HepG2 (cell line): ENCODE results near the gene HOXA7. TPM values are rescaled to one million over a fixed set of nuclear protein-coding genes. Genes with fewer than 3 reads are reported as not detected.

Experiments used
- ARNT2 ChIP-seq: sonication (generic); formaldehyde crosslinking; IDR thresholded peaks from 2 replicates; pipeline ENCODE4 v1.8.0; 2022; ENCODE audit warnings: mild to moderate bottlenecking, low read depth, missing genetic modification reagents, moderate library complexity
- CAMTA2 ChIP-seq: sonication (generic); formaldehyde crosslinking; IDR thresholded peaks from 2 replicates; pipeline ENCODE4 v1.4.0; 2020; ENCODE audit warnings: mild to moderate bottlenecking, missing genetic modification reagents, borderline replicate concordance
- CSRNP1 ChIP-seq: sonication (generic); formaldehyde crosslinking; IDR thresholded peaks from 2 replicates; pipeline ENCODE4 v1.8.1; 2023; ENCODE audit warnings: mild to moderate bottlenecking, missing genetic modification reagents
- DR1 ChIP-seq: sonication (generic); formaldehyde crosslinking; IDR thresholded peaks from 2 replicates; pipeline ENCODE4 v1.8.0; 2021; ENCODE audit warnings: mild to moderate bottlenecking, missing genetic modification reagents, inconsistent platforms
- HCFC1 ChIP-seq: fragments of 150-350 bp; IDR thresholded peaks from 2 replicates; pipeline ENCODE4 v1.6.1; 2014; ENCODE audit warnings: low read depth, low read length
- HNF4G ChIP-seq, 2 experiments: sonication (generic) in 1 of 2; formaldehyde crosslinking in 1 of 2; IDR thresholded peaks; 2 replicates each; pipeline versions ENCODE4 v1.4.0 to v1.6.1; 2011 to 2020; ENCODE audit warnings: borderline replicate concordance in 2 of 2, low read depth in 2 of 2, mild to moderate bottlenecking in 2 of 2, low read length in 1 of 2, missing genetic modification reagents in 1 of 2, moderate library complexity in 1 of 2
- IRF1 ChIP-seq: sonication (generic); formaldehyde crosslinking; IDR thresholded peaks from 2 replicates; pipeline ENCODE4 v1.4.0; 2020; ENCODE audit warnings: low read depth, mild to moderate bottlenecking, missing genetic modification reagents
- KDM5B ChIP-seq: sonication (generic); formaldehyde crosslinking; IDR thresholded peaks from 2 replicates; pipeline ENCODE4 v1.4.0; 2020; ENCODE audit warnings: missing genetic modification reagents, mild to moderate bottlenecking, borderline replicate concordance
- KLF16 ChIP-seq, 2 experiments: sonication (generic) in 1 of 2; formaldehyde crosslinking in 1 of 2; IDR thresholded peaks; 2 replicates each; pipeline versions ENCODE4 v1.6.1 to v1.8.0; 2016 to 2023; ENCODE audit warnings: missing genetic modification reagents in 2 of 2, missing compliant biosample characterization in 1 of 2
- NR2C2 ChIP-seq: sonication (generic); formaldehyde crosslinking; IDR thresholded peaks from 2 replicates; pipeline ENCODE4 v1.4.0; 2020; ENCODE audit warnings: missing genetic modification reagents, mild to moderate bottlenecking, moderate library complexity, borderline replicate concordance
- NR3C1 ChIP-seq: sonication (generic); formaldehyde crosslinking; IDR thresholded peaks from 2 replicates; pipeline ENCODE4 v1.4.0; 2020; ENCODE audit warnings: missing genetic modification reagents
- PCBP1 ChIP-seq: fragments of 200-400 bp; formaldehyde crosslinking; IDR thresholded peaks from 2 replicates; pipeline ENCODE4 v1.6.1; 2017; ENCODE audit warnings: mild to moderate bottlenecking, low read depth, low read length, borderline replicate concordance
- SOX6 ChIP-seq, 2 experiments: fragments of 450-650 bp in 1 of 2; sonication (generic) in 1 of 2; formaldehyde crosslinking in 1 of 2; IDR thresholded peaks; 2 replicates each; pipeline versions ENCODE4 v1.4.0 to v1.6.1; 2017 to 2020; ENCODE audit warnings: antibody characterized with exemption in 1 of 2, mild to moderate bottlenecking in 1 of 2, missing genetic modification reagents in 1 of 2
- ZFP62 ChIP-seq: sonication (generic); formaldehyde crosslinking; IDR thresholded peaks from 2 replicates; pipeline ENCODE4 v1.4.0; 2020; ENCODE audit warnings: missing genetic modification reagents
- ZFYVE20 ChIP-seq: sonication (generic); formaldehyde crosslinking; IDR thresholded peaks from 2 replicates; pipeline ENCODE4 v1.8.0; 2023; ENCODE audit warnings: low read depth, mild to moderate bottlenecking, moderate library complexity, missing genetic modification reagents, borderline replicate concordance
- ZNF264 ChIP-seq: sonication (generic); formaldehyde crosslinking; IDR thresholded peaks from 2 replicates; pipeline ENCODE4 v1.4.0; 2020; ENCODE audit warnings: missing genetic modification reagents
- ZNF530 ChIP-seq: sonication (generic); formaldehyde crosslinking; IDR thresholded peaks from 2 replicates; pipeline ENCODE4 v1.5.0; 2020; ENCODE audit warnings: low read depth, mild to moderate bottlenecking, missing genetic modification reagents
- ZNF710 ChIP-seq: sonication (generic); formaldehyde crosslinking; IDR thresholded peaks from 2 replicates; pipeline ENCODE4 v1.5.0; 2020; ENCODE audit warnings: mild to moderate bottlenecking, missing genetic modification reagents, borderline replicate concordance
- ZNF768 ChIP-seq: sonication (generic); formaldehyde crosslinking; IDR thresholded peaks from 2 replicates; pipeline ENCODE4 v1.4.0; 2020; ENCODE audit warnings: missing genetic modification reagents
- ZNF782 ChIP-seq: sonication (generic); formaldehyde crosslinking; IDR thresholded peaks from 2 replicates; pipeline ENCODE4 v1.4.0; 2020; ENCODE audit warnings: missing genetic modification reagents, mild to moderate bottlenecking, borderline replicate concordance
- polyA plus RNA-seq, 8 experiments: library from polyadenylated mRNA; depleted of rRNA in 3 of 8; stranded (reverse) in 7 of 8; unstranded in 1 of 8; fragments of >200 nt; fragmentation: Illumina TruSeq in 4 of 8; extraction: Trizol in 4 of 8; gene quantifications; 2 replicates each; pipeline versions ENCODE4 v1.2.1 to v1.2.3, GENCODE V29; 2011 to 2016; ENCODE audit warnings: low read depth in 4 of 8, missing spikeins in 1 of 8, mixed read lengths in 1 of 8; ENCODE audit not compliant: insufficient read depth in 1 of 8
- total RNA-seq, 5 experiments: library from RNA; depleted of rRNA; stranded (reverse); fragments of >200 nt; fragmentation: Illumina TruSeq; extraction: Trizol; gene quantifications; 2 replicates each; pipeline ENCODE4 v1.2.3, GENCODE V29; 2016; ENCODE audit warnings: low read depth in 1 of 5
- TF ChIP-seq, protein P1 (sequence below): sonication (generic); formaldehyde crosslinking; conservative IDR thresholded peaks from 2 replicates; pipeline ENCODE4 v1.4.0; 2020; ENCODE audit warnings: missing genetic modification reagents

HOXA7 gene
- total and polyA plus RNA-seq, 2 of the 13 experiments (the other 11 are each of a cell fraction or from before 2014, with no cell fraction given), result 0.05 TPM; not detected in 1

DNA sequence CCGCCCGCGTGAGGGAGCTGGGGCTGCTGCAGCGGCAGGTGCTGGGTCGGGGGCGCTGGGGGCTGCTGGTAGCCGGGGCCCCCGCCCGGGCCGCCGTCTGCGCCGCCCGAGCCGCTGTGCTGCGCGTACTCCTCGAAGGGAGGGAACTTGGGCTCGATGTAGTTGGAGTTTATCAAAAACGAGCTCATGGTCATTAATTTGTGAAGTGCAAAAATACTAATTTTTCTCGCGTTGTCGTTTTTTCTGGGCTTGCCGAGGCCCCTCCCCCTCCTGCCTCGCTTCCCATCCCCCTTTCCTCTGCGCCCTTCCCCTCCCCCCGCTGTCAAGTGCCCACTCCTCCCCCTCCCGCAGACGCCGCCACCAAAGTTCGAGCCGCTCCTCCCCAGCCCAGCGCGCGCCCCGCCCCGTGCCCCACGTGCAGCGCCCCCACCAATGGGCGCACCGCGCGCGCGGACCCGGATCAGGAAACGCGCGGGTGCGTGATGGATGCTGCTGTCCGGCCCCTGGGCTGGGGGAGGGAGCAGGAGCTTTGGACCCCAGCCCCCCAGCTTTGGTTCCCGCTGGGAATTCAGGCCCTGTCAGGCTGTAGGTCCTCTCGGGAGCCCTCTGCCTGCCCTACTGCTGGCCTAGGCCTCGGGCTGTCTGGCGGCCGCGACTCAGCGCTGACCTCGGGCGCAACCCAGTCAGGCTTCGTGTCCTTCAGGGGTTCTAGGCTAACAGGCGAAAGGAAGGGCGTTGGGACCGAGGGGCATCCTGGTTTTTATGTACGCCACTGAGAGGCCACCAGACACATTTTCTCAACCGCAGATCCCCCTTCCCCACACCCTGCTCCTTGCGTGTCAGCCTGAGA lies 25.7 kb downstream of the HOXA7 start, which contains the start of gene HOXA4 (continued):
- TF ChIP-seq ZNF530 (CRISPR knock-in tag) (no peak), ZNF264 (no peak), ZFP62 (CRISPR knock-in tag) (no peak), HNF4G (IDR thresholded peaks at IDR 0.05; ENCODE audit: borderline replicate concordance, low read depth, low read length) (peak; percentile 36; the same call in 1 of the 2 replicates), HNF4G (CRISPR knock-in tag; IDR thresholded peaks at IDR 0.05; ENCODE audit: borderline replicate concordance, low read depth) (no peak), NR3C1 (no peak), CSRNP1 (CRISPR knock-in tag) (peak; percentile 91), ZNF782 (CRISPR knock-in tag) (no peak), DR1 (no peak), PCBP1 (no peak), HCFC1 (no peak), SOX6 (IDR thresholded peaks at IDR 0.05) (no peak), SOX6 (CRISPR knock-in tag; IDR thresholded peaks at IDR 0.05) (peak; percentile 65; the same call in 1 of the 2 replicates), ARNT2 (peak; percentile 70), ZFYVE20 (CRISPR knock-in tag) (peak; percentile 49; the same call in 1 of the 2 replicates), KLF16 (CRISPR knock-in tag; IDR thresholded peaks at IDR 0.05) (no peak), NR2C2 (CRISPR knock-in tag) (peak; percentile 88), ZNF768 (CRISPR knock-in tag) (peak; percentile 33; the same call in 1 of the 2 replicates), ZNF710 (CRISPR knock-in tag) (peak; percentile 42; the same call in 1 of the 2 replicates), KDM5B (peak; percentile 65; the same call in 1 of the 2 replicates), CAMTA2 (CRISPR knock-in tag) (no peak), IRF1 (CRISPR knock-in tag) (no peak)
- TF ChIP-seq, protein P1, sequence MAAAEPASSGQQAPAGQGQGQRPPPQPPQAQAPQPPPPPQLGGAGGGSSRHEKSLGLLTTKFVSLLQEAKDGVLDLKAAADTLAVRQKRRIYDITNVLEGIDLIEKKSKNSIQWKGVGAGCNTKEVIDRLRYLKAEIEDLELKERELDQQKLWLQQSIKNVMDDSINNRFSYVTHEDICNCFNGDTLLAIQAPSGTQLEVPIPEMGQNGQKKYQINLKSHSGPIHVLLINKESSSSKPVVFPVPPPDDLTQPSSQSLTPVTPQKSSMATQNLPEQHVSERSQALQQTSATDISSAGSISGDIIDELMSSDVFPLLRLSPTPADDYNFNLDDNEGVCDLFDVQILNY (CRISPR knock-in tag), result 0 out of 2 replicates have a peak, but pooled peaks have one; percentile 22
